CD4-positive, alpha-beta T cell treated with Interleukin-4 for 4 hours (primary cell): ENCODE results near the gene GRP.

Experiments used
- DNase-seq: peaks from one replicate; pipeline ENCODE4 v3.0.0-alpha.2; 2020

The GRP gene

GRCh38 chr18:59219672-59220163 lies at the start of gene GRP:
Gene GRP (plus strand): TSS chr18:59220158. CDS start chr18:59220266, 108 bp downstream.
- DNase-seq, result no peak

- no peak for DNase-seq
These were observed 47.2 kb upstream of the GRP start for GRCh38 chr18:59172664-59173249.

GRCh38 chr18:59177485-59177884 lies 42.5 kb upstream of the GRP start:
- no peak for DNase-seq

GRCh38 chr18:59180150-59180845 lies 39.7 kb upstream of the GRP start:
- no peak for DNase-seq

GRCh38 chr18:59182673-59183072 lies 37.3 kb upstream of the GRP start:
- DNase-seq, result no peak

- DNase-seq, result no peak
These were observed 30.9 kb upstream of the GRP start for GRCh38 chr18:59189008-59189407.

GRCh38 chr18:59189746-59190145 lies 30.2 kb upstream of the GRP start:
- DNase-seq, result no peak

GRCh38 chr18:59196161-59196725 lies 23.7 kb upstream of the GRP start:
- DNase-seq, result no peak

- DNase-seq, result no peak
These were observed 22.3 kb upstream of the GRP start for GRCh38 chr18:59197636-59198035.

GRCh38 chr18:59198215-59198614 lies 21.7 kb upstream of the GRP start:
- DNase-seq, result no peak

GRCh38 chr18:59200787-59201186 lies 19.2 kb upstream of the GRP start:
- no peak for DNase-seq

- no peak for DNase-seq
These were observed 17.6 kb upstream of the GRP start for GRCh38 chr18:59202258-59202820.

GRCh38 chr18:59207506-59207905 lies 12.5 kb upstream of the GRP start:
- no peak for DNase-seq

GRCh38 chr18:59208602-59209125 lies 11.3 kb upstream of the GRP start:
- DNase-seq, result no peak

GRCh38 chr18:59210299-59210698 lies 9.7 kb upstream of the GRP start:
- no peak for DNase-seq

GRCh38 chr18:59211629-59212028 lies 8.3 kb upstream of the GRP start:
- DNase-seq, result no peak

- no peak for DNase-seq
These were observed 1.9 kb upstream of the GRP start for GRCh38 chr18:59218018-59218417.

- no peak for DNase-seq
These were observed 316 bp downstream of the GRP start for GRCh38 chr18:59220164-59220783.

GRCh38 chr18:59220784-59221765 lies 1.1 kb downstream of the GRP start:
- no peak for DNase-seq

GRCh38 chr18:59222341-59222740 lies 2.4 kb downstream of the GRP start:
- DNase-seq, result no peak

GRCh38 chr18:59228351-59228750 lies 8.4 kb downstream of the GRP start:
- DNase-seq, result no peak

- DNase-seq, result no peak
These were observed 9.2 kb downstream of the GRP start for GRCh38 chr18:59229191-59229590.
